ENCODE results near the gene TMEM14A.
A peak's percentile ranks its signal among the peaks of the same experiment; 100 is the strongest.
"Not testable (repeated sequence)": the region's sequence is repeated elsewhere in the genome, so short reads cannot be mapped to it uniquely, and the experiment has no call there.

The TMEM14A gene

GRCh38 chr6:52704781-52705502, 34.0 kb downstream of the TMEM14A start:
- not testable (repeated sequence) for DNase-seq

DNA sequence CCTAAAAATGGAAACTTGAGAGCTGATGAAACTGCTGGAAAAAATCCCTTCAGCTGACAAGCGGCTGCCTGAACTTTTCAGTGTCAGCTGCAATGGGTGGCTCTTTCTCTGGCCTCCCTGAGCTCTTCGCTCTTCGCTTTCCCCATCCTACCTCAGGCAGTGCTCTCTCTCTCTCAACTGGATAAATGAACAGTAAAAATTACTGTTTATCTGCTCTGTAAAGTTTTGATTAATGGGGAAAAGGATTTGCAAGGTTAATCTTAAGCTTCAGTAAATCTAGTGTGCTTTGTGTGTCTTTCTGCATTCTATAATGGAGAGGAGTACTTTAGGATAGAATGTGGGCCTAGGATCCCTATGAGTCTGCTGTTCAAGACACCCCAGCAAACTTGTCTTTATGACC, 35.1 kb downstream of the TMEM14A start:
- no peak for DNase-seq

GRCh38 chr6:52707963-52708680, 37.2 kb downstream of the TMEM14A start:
- no peak for DNase-seq

DNA sequence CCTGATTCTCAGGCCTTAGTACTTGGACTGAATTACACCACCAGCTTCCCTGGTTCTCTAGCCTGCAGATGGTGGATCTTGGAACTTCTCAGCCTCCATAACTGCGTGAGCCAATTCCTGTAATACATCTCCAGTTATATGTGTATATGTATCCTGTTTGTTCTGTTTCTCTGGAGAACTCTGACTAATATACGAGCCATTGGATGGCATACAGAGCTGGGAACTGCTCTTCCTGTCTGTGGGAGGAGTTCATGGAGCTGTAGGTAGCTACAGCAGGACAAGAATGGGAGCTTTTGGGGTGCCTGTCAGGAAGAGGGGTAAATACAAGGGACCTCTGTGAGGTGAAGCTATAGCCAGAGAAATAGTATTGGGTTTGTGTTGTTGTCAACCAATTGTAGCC, 41.2 kb downstream of the TMEM14A start:
- DNase-seq: no peak

DNA sequence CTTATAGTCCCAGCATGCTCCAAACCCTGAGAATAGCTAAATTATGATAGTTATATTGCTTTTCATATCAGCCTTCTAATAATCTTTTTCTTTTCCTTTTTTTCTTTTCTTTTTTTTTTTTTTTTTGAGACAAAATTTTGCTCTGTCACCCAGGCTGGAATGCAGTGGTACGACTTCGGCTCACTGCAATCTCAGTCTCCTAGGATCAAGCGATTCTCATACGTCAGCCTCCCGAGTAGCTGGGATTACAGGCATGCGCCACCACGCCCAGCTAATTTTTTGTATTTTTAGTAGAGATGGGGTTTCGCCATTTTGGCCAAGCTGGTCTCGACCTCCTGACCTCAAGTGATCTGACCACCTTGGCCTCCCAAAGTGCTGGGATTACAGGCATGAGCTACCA, 43.8 kb downstream of the TMEM14A start:
- DNase-seq: not testable (repeated sequence)

DNA sequence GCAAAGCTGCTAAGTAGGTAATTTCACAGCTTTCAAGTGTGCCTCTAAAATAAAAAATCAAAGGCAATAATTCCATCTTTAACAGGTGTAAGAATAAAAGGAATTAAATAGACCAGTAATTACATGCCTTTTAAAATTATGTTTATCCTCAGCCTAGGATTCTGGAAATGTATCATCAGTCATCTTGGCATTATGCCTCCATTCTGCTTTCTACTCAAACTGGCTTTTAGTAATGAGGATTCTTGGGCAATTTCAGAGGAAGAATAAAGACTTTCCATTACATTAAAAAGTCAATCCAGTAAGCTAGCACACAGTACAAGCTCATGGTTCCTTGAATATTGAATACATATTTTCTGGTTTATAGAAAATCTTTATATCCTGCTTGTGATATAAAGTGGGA, 47.6 kb downstream of the TMEM14A start:
- no peak for DNase-seq

- DNase-seq: no peak
These were observed 49.4 kb downstream of the TMEM14A start for GRCh38 chr6:52720321-52720720.

GRCh38 chr6:52724042-52724405, 53.1 kb downstream of the TMEM14A start:
- DNase-seq: no peak

DNA sequence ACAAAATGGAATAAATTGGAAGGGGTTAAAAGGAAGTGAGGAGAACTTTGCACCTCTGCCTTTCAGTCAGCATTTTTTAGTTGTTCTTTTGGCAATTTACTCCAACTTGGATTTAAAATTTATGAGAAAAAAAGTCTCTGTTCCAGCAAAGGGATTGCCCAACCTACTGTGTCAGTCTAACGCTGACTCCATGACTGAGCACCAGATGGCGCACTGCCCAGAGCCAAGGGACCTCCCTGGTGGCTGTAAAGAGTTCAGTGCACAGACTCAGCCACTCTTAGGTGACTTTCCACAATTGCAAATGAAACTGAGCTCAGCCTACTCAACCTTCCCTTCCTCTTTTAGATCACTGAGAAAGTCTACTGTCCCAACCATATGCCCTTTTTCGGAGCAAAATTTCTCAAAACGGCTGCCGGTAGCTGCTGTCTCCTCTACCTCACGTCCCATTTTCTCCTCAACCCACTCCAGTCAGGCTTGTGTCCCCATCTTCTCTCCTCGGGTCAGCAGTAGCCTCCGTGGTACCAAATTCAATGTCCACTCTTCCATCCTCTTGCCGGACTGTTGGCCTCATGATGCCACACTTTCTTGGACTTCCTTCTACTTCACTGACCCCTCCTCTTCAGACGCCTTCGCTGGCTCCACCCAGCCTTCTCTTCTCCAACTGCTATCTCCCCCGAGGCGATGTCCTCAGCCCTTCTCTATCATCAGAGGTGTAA, 53.7 kb downstream of the TMEM14A start:
- peak; percentile 22 for DNase-seq

- DNase-seq: no peak
These were observed 54.2 kb downstream of the TMEM14A start for GRCh38 chr6:52725143-52725534.

DNA sequence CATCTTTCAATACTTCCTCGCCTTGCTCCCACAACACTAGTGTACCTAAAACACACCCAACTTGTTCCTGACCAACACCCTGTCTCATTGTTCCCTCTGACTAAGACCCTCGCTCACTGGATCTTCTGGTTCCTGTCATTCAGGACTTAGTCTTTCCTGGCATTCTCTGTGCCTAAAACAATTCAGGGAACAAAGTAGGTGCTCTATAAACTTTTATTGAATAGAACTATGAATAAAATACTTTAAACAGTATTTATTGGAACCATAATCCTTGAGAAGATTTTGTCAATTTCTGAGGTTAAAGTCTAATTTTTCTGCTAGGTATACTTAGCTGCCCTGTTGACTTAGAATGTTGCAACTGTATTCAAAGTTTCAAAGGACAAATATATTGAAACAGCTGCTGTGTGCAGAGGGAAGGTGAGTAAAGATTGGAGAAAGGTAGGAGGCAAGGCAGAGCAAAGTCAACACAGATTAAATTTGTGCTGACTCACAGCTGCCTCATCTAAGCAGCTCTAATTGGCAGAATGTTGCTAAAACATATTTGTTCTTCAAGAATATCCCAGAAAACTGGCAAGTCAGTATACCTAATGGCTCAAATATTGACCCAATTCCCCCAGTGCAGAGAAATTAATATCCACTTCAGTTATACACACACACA, 54.8 kb downstream of the TMEM14A start:
- no peak for DNase-seq

GRCh38 chr6:52726193-52726542, 55.3 kb downstream of the TMEM14A start:
- no peak for DNase-seq

- DNase-seq: no peak
These were observed 56.0 kb downstream of the TMEM14A start for GRCh38 chr6:52726741-52727535.

DNA sequence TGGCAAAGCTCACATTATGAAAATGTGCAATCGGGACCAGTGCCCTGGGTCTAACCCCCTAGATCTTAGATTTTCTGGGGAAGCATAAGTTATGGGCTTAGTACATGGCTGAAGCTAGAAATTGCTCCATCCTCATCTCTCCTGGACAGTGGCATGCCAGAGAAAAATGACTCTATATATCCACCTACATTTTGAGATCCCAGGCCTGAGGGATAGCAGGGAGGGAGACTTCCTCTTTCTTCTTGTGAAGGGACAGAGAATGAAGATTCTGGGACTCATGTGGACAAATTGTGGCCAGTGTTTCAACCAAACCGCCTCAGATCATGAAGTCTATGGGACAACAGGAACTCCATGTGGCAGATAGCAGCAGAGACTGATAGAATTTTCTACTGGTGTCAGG, 57.0 kb downstream of the TMEM14A start:
- no peak for DNase-seq

GRCh38 chr6:52728394-52728793, 57.5 kb downstream of the TMEM14A start:
- DNase-seq: no peak

DNA sequence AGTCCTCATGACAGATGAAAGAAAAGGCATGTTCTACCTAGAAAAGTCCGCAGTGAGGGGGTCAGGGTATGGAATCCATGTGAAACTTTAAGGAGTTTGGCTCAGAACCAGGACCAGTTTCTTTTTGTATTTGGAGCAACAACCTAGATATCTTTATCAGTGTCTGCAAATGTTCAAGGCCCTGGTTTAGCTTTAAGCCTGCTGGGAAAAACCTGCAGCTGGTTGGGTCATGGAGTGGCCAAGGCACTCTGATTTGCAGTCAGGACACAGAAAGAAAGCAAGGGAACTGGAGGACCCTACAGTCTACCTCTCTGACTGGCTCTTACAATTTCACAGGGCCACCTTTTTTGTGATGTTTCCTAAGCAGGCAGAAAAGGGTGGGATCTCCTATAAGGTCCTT, 58.7 kb downstream of the TMEM14A start:
- DNase-seq: no peak

DNA sequence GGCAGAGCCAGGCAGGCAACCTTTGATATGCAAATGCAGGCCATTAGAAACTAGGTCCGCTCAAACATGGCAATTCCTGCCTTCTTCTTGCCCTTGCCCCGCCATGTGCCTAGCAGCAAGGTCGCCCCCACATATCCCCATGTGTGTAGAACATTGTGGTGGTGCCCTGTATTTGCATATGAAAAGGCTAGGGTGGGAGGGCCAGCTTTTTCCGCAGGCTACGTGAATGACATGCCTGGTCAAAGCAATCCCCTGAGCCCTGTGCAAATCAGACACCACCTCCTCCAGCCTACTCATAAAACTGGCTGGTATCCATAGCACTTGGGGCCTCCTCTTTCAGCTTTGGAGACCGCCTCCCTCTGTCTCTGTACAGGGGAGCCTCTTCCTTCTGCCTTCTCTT, 60.8 kb downstream of the TMEM14A start:
- no peak for DNase-seq

GRCh38 chr6:52733172-52733571, 62.3 kb downstream of the TMEM14A start:
- no peak for DNase-seq

- DNase-seq: no peak
These were observed 63.2 kb downstream of the TMEM14A start for GRCh38 chr6:52734072-52734471.

DNA sequence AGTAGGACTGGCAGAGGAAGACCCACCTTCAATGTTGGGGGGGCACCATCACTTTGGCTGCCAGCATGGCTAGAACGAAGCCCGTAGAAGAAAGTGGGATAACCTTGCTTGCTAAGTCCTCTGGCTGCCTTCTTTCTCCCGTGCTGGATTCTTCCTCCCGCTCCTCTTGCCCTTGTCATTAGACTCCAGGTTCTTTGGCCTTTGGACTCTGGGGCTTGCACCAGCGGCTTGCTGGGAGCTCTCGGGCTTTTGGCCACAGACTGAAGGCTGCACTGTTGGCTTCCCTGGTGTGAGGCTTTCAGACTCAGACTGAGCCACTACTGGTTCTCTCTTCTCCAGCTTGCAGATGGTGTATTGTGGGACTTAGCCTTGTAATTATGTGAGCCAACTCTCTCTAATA, 64.2 kb downstream of the TMEM14A start:
- DNase-seq: no peak

DNA sequence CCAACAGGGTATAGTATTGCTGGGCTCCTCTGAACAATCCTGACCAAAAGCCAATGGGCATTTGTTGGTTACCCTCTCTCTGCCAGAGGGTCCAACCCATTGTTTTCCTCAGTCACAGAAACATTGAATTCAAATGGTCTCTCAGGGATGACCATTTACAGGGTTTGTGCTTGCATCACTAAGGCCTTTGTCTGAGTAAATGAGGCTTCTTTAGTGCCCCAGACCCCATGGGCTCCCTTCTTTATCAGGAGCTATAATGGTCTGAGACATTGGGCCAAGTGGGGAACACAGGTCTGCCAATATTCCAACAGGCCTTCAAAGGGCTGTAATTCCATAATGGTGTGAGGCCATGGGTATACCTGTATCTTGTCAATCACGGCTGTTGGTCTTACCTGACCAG, 65.2 kb downstream of the TMEM14A start:
- DNase-seq: no peak
